ENCODE data around the gene TSC22D1.

Gene TSC22D1

DNA sequence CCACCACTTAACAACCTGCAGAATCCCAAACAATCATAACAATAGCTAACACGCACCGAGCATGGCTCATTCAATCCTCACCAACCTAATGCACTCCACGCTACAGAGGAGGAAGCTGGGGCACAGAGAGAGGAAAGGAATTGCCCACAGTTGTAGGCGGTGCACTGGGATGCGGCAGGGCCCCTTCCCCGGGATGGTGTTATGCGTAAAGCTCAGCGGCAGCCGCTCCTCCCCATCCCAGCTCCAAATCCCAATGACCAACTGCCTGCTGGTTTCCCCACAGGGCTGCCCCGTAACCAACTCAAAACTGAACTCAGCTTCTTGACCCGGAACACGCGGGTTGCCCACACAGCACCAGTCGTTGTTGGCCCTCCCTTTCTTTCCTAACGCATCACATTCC lies 160.3 kb downstream of the TSC22D1 start:
- ChIA-PET POLR2A (no interaction called here), CTCF (interaction anchor here (0.9 to 1.6 kb wide), 3 partner anchors 15 to 510 kb away, joined by 3 to 4 read pairs (median 4); no protein-coding TSS in a partner anchor)
- H3K4me3 ChIP-seq (ENCODE audit: low read depth, low read length) = no peak overlapping the region
- no peak for DNase-seq (ENCODE audit: low read depth, low spot score)
- TF ChIP-seq, protein P1, sequence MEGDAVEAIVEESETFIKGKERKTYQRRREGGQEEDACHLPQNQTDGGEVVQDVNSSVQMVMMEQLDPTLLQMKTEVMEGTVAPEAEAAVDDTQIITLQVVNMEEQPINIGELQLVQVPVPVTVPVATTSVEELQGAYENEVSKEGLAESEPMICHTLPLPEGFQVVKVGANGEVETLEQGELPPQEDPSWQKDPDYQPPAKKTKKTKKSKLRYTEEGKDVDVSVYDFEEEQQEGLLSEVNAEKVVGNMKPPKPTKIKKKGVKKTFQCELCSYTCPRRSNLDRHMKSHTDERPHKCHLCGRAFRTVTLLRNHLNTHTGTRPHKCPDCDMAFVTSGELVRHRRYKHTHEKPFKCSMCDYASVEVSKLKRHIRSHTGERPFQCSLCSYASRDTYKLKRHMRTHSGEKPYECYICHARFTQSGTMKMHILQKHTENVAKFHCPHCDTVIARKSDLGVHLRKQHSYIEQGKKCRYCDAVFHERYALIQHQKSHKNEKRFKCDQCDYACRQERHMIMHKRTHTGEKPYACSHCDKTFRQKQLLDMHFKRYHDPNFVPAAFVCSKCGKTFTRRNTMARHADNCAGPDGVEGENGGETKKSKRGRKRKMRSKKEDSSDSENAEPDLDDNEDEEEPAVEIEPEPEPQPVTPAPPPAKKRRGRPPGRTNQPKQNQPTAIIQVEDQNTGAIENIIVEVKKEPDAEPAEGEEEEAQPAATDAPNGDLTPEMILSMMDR (IDR thresholded peaks at IDR 0.05; ENCODE audit: insufficient read depth, low read length, missing control alignments) = no peak

DNA sequence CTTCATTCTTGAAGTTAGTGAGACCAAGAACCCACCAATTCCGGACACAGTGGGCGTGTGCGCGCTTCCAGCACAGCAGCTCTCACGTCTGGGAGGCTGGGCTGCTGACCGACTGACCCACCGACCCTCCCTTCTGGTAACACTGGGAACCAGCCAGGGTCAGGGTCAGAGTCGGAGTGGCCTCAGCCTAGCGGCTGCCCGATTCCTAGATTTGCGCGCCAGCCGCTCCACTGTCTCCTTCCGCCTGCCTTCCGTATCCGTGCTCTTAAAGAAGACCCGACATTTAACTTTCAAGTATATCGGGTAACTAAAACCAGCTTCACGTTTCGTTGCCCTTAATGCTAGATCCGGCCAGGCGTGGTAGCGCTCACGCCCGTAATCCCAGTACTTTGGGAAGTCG lies 161.4 kb downstream of the TSC22D1 start:
- POLR2A ChIA-PET = interaction anchor here (1.3 kb wide), 1 partner anchor 22 kb away, joined by 6 read pairs; no protein-coding TSS in a partner anchor
- CTCF ChIA-PET = interaction anchor here (0.9 to 1.6 kb wide), 4 partner anchors 16 to 509 kb away, joined by 3 to 4 read pairs (median 4); no protein-coding TSS in a partner anchor
- H3K4me3 ChIP-seq (ENCODE audit: low read depth, low read length) = no peak overlapping the region
- no peak for DNase-seq (ENCODE audit: low read depth, low spot score)
- TF ChIP-seq, protein P1 (IDR thresholded peaks at IDR 0.05; ENCODE audit: insufficient read depth, low read length, missing control alignments) = no peak

DNA sequence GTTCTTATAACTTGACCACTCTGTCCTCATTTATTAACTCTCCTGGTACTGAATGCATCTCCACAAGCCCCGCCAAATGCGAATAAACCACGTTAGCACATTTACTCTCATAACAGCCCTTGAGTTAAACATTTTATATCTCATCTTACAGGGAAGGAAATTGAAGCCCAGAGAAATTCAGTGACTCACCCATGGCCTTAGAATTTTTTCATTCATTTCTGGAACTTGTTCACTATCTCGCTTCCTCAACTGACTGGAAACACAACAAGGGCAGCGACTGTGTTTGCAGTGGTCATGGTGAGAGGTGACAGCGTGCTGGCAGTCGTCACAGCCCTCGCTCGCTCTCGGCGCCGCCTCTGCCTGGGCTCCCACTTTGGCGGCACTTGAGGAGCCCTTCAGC lies 163.0 kb downstream of the TSC22D1 start:
- CTCF ChIA-PET = no interaction called here
- TF ChIP-seq, protein P1 (IDR thresholded peaks at IDR 0.05; ENCODE audit: insufficient read depth, low read length, missing control alignments) = no peak
- POLR2A ChIA-PET = no interaction called here
- no peak for DNase-seq (ENCODE audit: low read depth, low spot score)
- no peak overlapping the region for H3K4me3 ChIP-seq (ENCODE audit: low read depth, low read length)

DNA sequence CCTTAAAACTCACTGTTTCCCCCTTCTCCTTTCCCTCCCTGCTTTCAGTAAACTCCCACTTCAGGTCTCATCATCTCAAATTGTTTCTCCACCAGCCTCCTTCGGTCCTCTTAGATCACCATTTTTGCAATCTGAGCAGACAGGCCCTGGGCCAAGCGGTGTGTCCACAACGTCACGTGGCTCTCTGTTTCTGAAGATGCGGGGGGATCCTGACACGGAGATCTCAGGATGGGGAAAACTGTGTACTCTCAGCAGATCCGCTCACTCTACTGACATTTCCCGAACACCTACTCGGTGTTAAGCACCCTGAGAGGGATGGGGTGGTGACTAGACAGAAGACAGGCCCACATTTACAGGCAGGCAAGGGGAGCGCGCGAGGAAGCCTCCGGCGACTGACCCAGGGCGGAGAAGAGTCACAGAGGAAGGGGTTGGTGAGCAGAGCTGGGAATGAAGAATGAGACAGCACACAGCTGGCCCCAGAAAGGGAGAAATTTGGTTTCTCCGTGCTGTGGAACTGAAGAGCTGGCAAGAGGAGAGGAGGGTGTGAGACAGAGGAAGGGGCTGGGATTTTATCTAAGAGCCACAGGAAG lies 163.7 kb downstream of the TSC22D1 start:
- H3K4me3 ChIP-seq (ENCODE audit: low read depth, low read length) = no peak overlapping the region
- CTCF ChIA-PET = no interaction called here
- TF ChIP-seq, protein P1 (IDR thresholded peaks at IDR 0.05; ENCODE audit: insufficient read depth, low read length, missing control alignments) = no peak
- no peak for DNase-seq (ENCODE audit: low read depth, low spot score)
- POLR2A ChIA-PET = no interaction called here

DNA sequence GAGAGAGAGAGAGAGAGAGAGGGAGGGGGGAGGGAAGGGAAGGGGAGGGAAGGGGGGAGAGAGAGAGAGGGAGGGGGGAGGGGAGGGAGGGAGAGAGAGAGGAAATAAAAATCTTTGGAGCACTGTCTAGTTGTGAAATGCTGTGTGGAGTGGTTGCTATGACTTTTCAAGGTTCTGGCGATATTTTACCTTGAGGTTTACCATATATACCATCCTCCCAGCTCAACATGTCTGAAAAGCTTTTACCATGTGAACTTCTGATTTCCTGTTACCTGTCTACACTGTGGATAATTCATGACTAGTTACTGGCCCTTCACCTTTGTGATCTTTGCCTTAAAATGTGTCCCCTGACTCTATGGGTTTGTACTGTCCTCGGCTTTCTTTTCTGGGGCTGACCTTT lies 164.3 kb downstream of the TSC22D1 start:
- ChIA-PET POLR2A (no interaction called here), CTCF (no interaction called here)
- no peak overlapping the region for H3K4me3 ChIP-seq (ENCODE audit: low read depth, low read length)
- TF ChIP-seq, protein P1 (IDR thresholded peaks at IDR 0.05; ENCODE audit: insufficient read depth, low read length, missing control alignments) = no peak
- no peak for DNase-seq (ENCODE audit: low read depth, low spot score)

DNA sequence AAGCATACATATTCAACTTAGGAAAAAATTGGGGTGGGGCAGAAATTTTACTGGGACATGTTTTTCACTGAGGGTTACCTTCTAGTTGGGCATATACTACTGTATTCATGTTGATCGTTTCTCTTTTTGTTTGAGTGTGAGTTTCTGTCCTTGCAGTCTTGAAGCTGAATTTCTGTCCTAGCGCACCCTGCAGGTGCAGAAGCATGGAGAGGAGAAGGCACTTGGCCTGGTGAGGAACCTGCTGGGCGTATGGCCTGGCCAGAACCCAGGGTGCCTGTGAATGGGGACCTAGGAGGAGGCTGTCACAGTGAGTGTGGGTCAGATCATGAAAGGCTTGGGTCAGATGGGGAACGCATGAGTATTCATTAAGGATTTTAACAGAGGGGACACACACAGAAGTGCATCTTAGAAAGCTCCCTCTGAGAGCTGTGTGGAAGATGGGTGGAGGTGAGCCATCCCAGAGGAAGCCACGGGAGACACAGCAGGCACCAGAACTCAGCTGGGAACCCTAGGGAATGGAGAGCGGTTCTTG lies 165.7 kb downstream of the TSC22D1 start:
- TF ChIP-seq, protein P1 (IDR thresholded peaks at IDR 0.05; ENCODE audit: insufficient read depth, low read length, missing control alignments) = no peak
- no peak overlapping the region for H3K4me3 ChIP-seq (ENCODE audit: low read depth, low read length)
- POLR2A ChIA-PET = no interaction called here
- DNase-seq (ENCODE audit: low read depth, low spot score) = no peak
- CTCF ChIA-PET = interaction anchor here (1.0 kb wide), 1 partner anchor 502 kb away, joined by 3 read pairs; no protein-coding TSS in a partner anchor

All from AG04449 (cell line).